GM12878 (cell line): ENCODE results near the gene PIK3C3. TPM values are rescaled to one million over a fixed set of nuclear protein-coding genes. Genes with fewer than 3 reads are reported as not detected.

Experiments used
- ATAC-seq: fragments of 200-7000 bp; cut with Tn5 transposase; 3 replicates; pipeline ENCODE4 v1.9.1; 2020; ENCODE audit warnings: mild to moderate bottlenecking, moderate library complexity
- BruUV-seq: library from RNA; stranded (reverse); fragments of 400-500 nt; replicated peaks from 2 replicates; lab custom pipeline; 2021; lab: Mats Ljungman, UMichigan
- CTCF ChIA-PET: fragments of 300-600 bp; sonication (Branson Sonifier 250); formaldehyde crosslinking; extraction: SDS; loops from one replicate; lab custom pipeline; 2021; ENCODE audit warnings: inconsistent platforms; lab: Yijun Ruan, JAX
- POLR2A ChIA-PET: fragments of 350-600 bp; formaldehyde crosslinking; extraction: SDS; loops from one replicate; lab custom pipeline; 2021; ENCODE audit warnings: inconsistent platforms; lab: Charles Lee
- RAD21 ChIA-PET: fragments of 300-600 bp; sonication (Branson Sonifier 250); formaldehyde crosslinking; loops from one replicate; lab custom pipeline; 2023; ENCODE audit warnings: antibody characterized with exemption; ENCODE audit not compliant: unreplicated experiment; lab: Charles Lee
- SMC1A ChIA-PET: fragments of 300-600 bp; sonication (Branson Sonifier 250); formaldehyde crosslinking; loops from one replicate; lab custom pipeline; 2023; ENCODE audit not compliant: unreplicated experiment, uncharacterized antibody; lab: Charles Lee
- DNase-seq: peaks from one replicate; pipeline ENCODE4 v3.0.0-alpha.2; 2011; ENCODE audit warnings: low read depth, low spot score
- FAIRE-seq: peaks from 3 replicates; lab custom pipeline; 2011; peaks lifted over from hg19 to GRCh38; lab: Jason Lieb, UNC
- H2AFZ ChIP-seq: 2 replicates; pipeline ENCODE4 v1.6.0; 2011; ENCODE audit warnings: low read depth, low read length, control low read depth; ENCODE audit not compliant: control insufficient read depth
- H3K27ac ChIP-seq: 2 replicates; pipeline ENCODE4 v1.5.1; 2011; ENCODE audit warnings: control low read depth; ENCODE audit not compliant: control insufficient read depth, insufficient read depth
- H3K27me3 ChIP-seq, 2 experiments: replicated peaks in 1 of 2; 2 replicates each; pipeline versions ENCODE4 v1.6.0 to v1.6.1; 2011; ENCODE audit warnings: low read length in 1 of 2; ENCODE audit not compliant: control insufficient read depth in 2 of 2, insufficient read depth in 2 of 2
- H3K36me3 ChIP-seq, 2 experiments: 2 replicates each; pipeline ENCODE4 v1.5.1; 2011; ENCODE audit warnings: low read length in 1 of 2; ENCODE audit not compliant: control insufficient read depth in 2 of 2, insufficient read depth in 2 of 2
- H3K4me1 ChIP-seq: 2 replicates; pipeline ENCODE4 v1.6.1; 2011; ENCODE audit warnings: mild to moderate bottlenecking, low read length, moderate library complexity, mixed read lengths; ENCODE audit not compliant: control insufficient read depth, insufficient read depth
- H3K4me2 ChIP-seq: 2 replicates; pipeline ENCODE4 v1.6.0; 2011; ENCODE audit warnings: control low read depth; ENCODE audit not compliant: control insufficient read depth, insufficient read depth
- H3K4me3 ChIP-seq: fragments of 200-600 bp; sonication (generic); 2 replicates; pipeline ENCODE4 v1.5.1; 2016
- H3K79me2 ChIP-seq: 2 replicates; pipeline ENCODE4 v1.6.0; 2011; ENCODE audit warnings: low read length; ENCODE audit not compliant: control insufficient read depth, insufficient read depth
- H3K9ac ChIP-seq: 2 replicates; pipeline ENCODE4 v1.8.0; 2011; ENCODE audit warnings: low read length, control low read depth, mixed read lengths; ENCODE audit not compliant: control insufficient read depth, insufficient read depth
- H3K9me3 ChIP-seq: replicated peaks from 3 replicates; pipeline ENCODE4 v1.5.1; 2011; ENCODE audit warnings: mild to moderate bottlenecking, low read length; ENCODE audit not compliant: control insufficient read depth, insufficient read depth
- H4K20me1 ChIP-seq: 2 replicates; pipeline ENCODE4 v1.6.0; 2011; ENCODE audit not compliant: control insufficient read depth, insufficient read depth
- EZH2 ChIP-seq: IDR thresholded peaks from 2 replicates; pipeline ENCODE4 v1.6.1; 2012; ENCODE audit warnings: low read depth, mild to moderate bottlenecking, control low read depth, inconsistent platforms, low read length, borderline replicate concordance; ENCODE audit not compliant: control insufficient read depth
- FOXK2 ChIP-seq: fragments of 450-650 bp; IDR thresholded peaks from 2 replicates; pipeline ENCODE4 v1.6.1; 2017; ENCODE audit warnings: mild to moderate bottlenecking, moderate library complexity
- KLF5 ChIP-seq: fragments of 450-650 bp; IDR thresholded peaks from 2 replicates; pipeline ENCODE4 v1.6.1; 2014; ENCODE audit warnings: mild to moderate bottlenecking; ENCODE audit not compliant: partially characterized antibody
- MYC ChIP-seq: IDR thresholded peaks from 2 replicates; pipeline ENCODE4 v1.6.1; 2011; ENCODE audit warnings: mild to moderate bottlenecking, low read length, moderate library complexity, inconsistent platforms; ENCODE audit not compliant: insufficient read depth, insufficient replicate concordance, insufficient read length, severe bottlenecking
- NBN ChIP-seq: fragments of 450-650 bp; IDR thresholded peaks from 2 replicates; pipeline ENCODE4 v1.6.1; 2016
- WGBS: methylation state at CpG from one replicate; pipeline ENCODE4 v1.1.6; 2016; ENCODE audit warnings: low lambda C conversion rate; ENCODE audit not compliant: insufficient replicate concordance, insufficient coverage; ENCODE audit errors: missing lambda C conversion rate; 5-methylcytosine and 5-hydroxymethylcytosine counted together
- in situ Hi-C: fragments of 300-500 bp; cut with MboI; formaldehyde crosslinking; loops from 9 replicates; pipeline ENCODE4 v1.14.3; 2018; ENCODE audit warnings: mixed read lengths
- intact Hi-C: fragments of 100-400 bp; cut with micrococcal nuclease; formaldehyde crosslinking; loops from one replicate; pipeline ENCODE4 v1.14.2; 2022; ENCODE audit not compliant: unreplicated experiment
- polyA plus RNA-seq, 11 experiments: library from polyadenylated mRNA; depleted of rRNA in 4 of 11; unstranded in 6 of 11; stranded (reverse) in 5 of 11; fragments of >200 nt; fragmentation: Nextera tagmentation in 4 of 11; fragmentation: Illumina TruSeq in 1 of 11; extraction: Ambion mirVana in 4 of 11; extraction: Trizol in 1 of 11; gene quantifications; 1 replicate in 1 of 11; 2 replicates in 10 of 11; pipeline versions ENCODE4 v1.2.1 to v1.2.3, GENCODE V29; 2011 to 2016; ENCODE audit warnings: inconsistent platforms in 2 of 11, missing spikeins in 2 of 11, low read depth in 1 of 11
- total RNA-seq, 4 experiments: library from RNA; depleted of rRNA in 3 of 4; stranded (reverse); fragments of >200 nt in 3 of 4; fragmentation: Illumina TruSeq in 1 of 4; extraction: Trizol in 1 of 4; gene quantifications; 2 replicates each; pipeline versions ENCODE4 v1.2.1 to v1.2.3, GENCODE V29; 2013 to 2021
- TF ChIP-seq, protein P1 (sequence below): fragments of 450-650 bp; IDR thresholded peaks from 2 replicates; pipeline ENCODE4 v1.6.1; 2016; ENCODE audit warnings: mild to moderate bottlenecking
- TF ChIP-seq, protein P2 (sequence below): fragments of 150-350 bp; IDR thresholded peaks from 2 replicates; pipeline ENCODE4 v1.6.1; 2016; ENCODE audit warnings: low read depth, low read length

PIK3C3 gene
- total and polyA plus RNA-seq, 10 of the 15 experiments (the other 5 are each of a cell fraction or from before 2014, with no cell fraction given), result 14.4 to 131 (median 32.4) TPM

DNA sequence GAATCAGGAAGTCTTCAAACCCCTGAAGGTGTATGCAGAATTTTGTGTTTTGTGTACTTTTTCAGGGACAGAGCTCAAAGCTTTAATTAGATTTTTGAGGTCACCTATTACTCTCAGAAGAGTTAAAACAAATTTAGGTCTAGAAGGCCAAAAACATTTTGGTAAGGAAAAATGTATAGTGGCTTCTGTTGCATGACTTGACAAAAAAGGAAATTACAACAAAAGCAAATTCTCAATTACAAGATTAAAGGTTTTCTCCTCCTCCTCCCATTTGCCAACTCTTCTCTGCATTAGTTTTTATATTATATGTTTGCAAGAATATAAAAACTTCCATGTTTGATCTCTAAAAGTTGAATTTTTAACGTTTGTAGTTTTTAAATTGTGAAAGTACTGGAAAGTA is 4.0 kb downstream of the PIK3C3 start:
- Histone ChIP-seq H3K4me2 (peak overlapping the region; percentile 34), H3K27me3 (no peaks in the 10 kb centered on the region), H2AFZ (no peak overlapping the region)
- in situ Hi-C loops, result no loop called here
- no peak for TF ChIP-seq KLF5
- TF ChIP-seq, protein P1, sequence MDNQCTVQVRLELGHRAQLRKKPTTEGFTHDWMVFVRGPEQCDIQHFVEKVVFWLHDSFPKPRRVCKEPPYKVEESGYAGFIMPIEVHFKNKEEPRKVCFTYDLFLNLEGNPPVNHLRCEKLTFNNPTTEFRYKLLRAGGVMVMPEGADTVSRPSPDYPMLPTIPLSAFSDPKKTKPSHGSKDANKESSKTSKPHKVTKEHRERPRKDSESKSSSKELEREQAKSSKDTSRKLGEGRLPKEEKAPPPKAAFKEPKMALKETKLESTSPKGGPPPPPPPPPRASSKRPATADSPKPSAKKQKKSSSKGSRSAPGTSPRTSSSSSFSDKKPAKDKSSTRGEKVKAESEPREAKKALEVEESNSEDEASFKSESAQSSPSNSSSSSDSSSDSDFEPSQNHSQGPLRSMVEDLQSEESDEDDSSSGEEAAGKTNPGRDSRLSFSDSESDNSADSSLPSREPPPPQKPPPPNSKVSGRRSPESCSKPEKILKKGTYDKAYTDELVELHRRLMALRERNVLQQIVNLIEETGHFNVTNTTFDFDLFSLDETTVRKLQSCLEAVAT, result 0 out of 2 replicates have a peak, but pooled peaks have one; percentile 36
- TF ChIP-seq, all 136 proteins: peak for 1
- Histone ChIP-seq H3K79me2 (peaks cover 75% of the 10 kb centered on the region), H3K4me1 (no peaks in the 10 kb centered on the region; the same call in 1 of the 2 replicates), H3K9ac (no peak overlapping the region), H3K4me3 (0 out of 2 replicates have a peak overlapping the region, but pooled peaks have one; percentile 29), H3K36me3 (peaks cover 0 to 29% of the 10 kb centered on the region in 2 experiments; a peak in 2 of 4 replicates), H4K20me1 (no peaks in the 10 kb centered on the region), H3K27ac (no peak overlapping the region), H3K9me3 (no peaks in the 10 kb centered on the region; the same call in 2 of the 3 replicates)
- WGBS, result 100% methylated on average over 1 of the region's 1 CpG
- intact Hi-C loops, result loop anchor here (5.0 kb wide), 1 partner anchor 68 kb away; no protein-coding TSS in a partner anchor
- ChIA-PET POLR2A (no interaction called here), SMC1A (interaction anchor here (0.6 to 1.4 kb wide), 3 partner anchors 12 to 51 kb away, joined by 3 to 4 read pairs (median 4); no protein-coding TSS in a partner anchor), CTCF (interaction anchor here (0.7 to 1.0 kb wide), 3 partner anchors 12 to 92 kb away, joined by 3 read pairs; no protein-coding TSS in a partner anchor), RAD21 (no interaction called here)
- FAIRE-seq (no peak), DNase-seq (no peak), ATAC-seq (no peak)
- BruUV-seq, result no TSS peak

DNA sequence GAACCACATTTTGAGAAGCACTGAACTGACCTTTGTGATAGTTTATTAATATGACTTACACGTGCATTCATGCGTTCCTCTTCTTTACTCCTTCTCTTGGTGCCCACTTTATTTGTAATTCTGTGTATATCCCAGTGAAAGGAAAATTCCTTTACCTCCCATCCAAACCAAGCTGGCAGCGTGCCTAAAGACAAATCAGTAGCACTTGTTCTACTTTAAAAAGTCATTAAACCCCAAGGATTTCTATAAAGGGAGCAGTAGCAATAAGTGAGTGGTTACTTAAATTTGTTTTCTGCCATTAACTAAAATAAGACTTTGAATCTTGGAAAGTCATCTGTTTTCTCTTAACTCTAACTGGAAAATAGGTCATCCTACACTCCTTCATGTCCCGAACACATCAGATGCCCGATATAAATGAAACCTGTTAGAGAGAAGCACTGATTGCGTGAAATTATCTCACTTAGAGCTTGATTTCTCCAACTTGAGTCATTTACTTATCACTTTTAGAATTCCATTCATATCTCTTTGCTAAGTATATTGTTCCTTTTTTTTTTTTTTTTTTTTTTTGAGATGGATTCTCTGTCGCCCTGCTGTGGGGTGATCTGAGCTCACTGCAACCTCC is 10.7 kb downstream of the PIK3C3 start:
- BruUV-seq, result no TSS peak
- WGBS, result 91% methylated on average over 6 of the region's 7 CpGs
- H3K4me3 ChIP-seq, result no peak overlapping the region
- H3K9ac ChIP-seq, result no peak overlapping the region
- H3K27me3 ChIP-seq, result no peaks in the 10 kb centered on the region
- peaks cover 6 to 36% of the 10 kb centered on the region in 2 experiments for H3K36me3 ChIP-seq
- no peaks in the 10 kb centered on the region for H4K20me1 ChIP-seq
- FAIRE-seq (no peak), ATAC-seq (no peak), DNase-seq (no peak)
- RAD21 ChIA-PET, result interaction anchor here (1.3 kb wide), 1 partner anchor 10 kb away, joined by 5 read pairs; no protein-coding TSS in a partner anchor
- SMC1A ChIA-PET, result interaction anchor here (0.9 to 1.9 kb wide), 4 partner anchors 9 to 19 kb away, joined by 3 to 5 read pairs (median 3); no protein-coding TSS in a partner anchor
- CTCF ChIA-PET, result no interaction called here
- in situ Hi-C loops, result no loop called here
- peaks cover 40% of the 10 kb centered on the region for H3K79me2 ChIP-seq
- H2AFZ ChIP-seq, result no peak overlapping the region
- H3K4me1 ChIP-seq, result no peaks in the 10 kb centered on the region
- no peak overlapping the region for H3K4me2 ChIP-seq
- no peak overlapping the region for H3K27ac ChIP-seq
- intact Hi-C loops, result no loop called here
- POLR2A ChIA-PET, result interaction anchor here (0.6 kb wide), 2 partner anchors 53 to 85 kb away, joined by 6 read pairs; no protein-coding TSS in a partner anchor
- no peaks in the 10 kb centered on the region; the same call in 2 of the 3 replicates for H3K9me3 ChIP-seq
- TF ChIP-seq, protein P2, sequence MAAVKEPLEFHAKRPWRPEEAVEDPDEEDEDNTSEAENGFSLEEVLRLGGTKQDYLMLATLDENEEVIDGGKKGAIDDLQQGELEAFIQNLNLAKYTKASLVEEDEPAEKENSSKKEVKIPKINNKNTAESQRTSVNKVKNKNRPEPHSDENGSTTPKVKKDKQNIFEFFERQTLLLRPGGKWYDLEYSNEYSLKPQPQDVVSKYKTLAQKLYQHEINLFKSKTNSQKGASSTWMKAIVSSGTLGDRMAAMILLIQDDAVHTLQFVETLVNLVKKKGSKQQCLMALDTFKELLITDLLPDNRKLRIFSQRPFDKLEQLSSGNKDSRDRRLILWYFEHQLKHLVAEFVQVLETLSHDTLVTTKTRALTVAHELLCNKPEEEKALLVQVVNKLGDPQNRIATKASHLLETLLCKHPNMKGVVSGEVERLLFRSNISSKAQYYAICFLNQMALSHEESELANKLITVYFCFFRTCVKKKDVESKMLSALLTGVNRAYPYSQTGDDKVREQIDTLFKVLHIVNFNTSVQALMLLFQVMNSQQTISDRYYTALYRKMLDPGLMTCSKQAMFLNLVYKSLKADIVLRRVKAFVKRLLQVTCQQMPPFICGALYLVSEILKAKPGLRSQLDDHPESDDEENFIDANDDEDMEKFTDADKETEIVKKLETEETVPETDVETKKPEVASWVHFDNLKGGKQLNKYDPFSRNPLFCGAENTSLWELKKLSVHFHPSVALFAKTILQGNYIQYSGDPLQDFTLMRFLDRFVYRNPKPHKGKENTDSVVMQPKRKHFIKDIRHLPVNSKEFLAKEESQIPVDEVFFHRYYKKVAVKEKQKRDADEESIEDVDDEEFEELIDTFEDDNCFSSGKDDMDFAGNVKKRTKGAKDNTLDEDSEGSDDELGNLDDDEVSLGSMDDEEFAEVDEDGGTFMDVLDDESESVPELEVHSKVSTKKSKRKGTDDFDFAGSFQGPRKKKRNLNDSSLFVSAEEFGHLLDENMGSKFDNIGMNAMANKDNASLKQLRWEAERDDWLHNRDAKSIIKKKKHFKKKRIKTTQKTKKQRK, result no peak
- TF ChIP-seq FOXK2 (no peak), MYC (no peak), EZH2 (no peak), NBN (no peak)
- TF ChIP-seq, protein P1, result no peak
